HepG2 (cell line): ENCODE measurements around the gene FXR2. TPM values are rescaled to one million over a fixed set of nuclear protein-coding genes. Genes with fewer than 3 reads are reported as not detected.

Experiments
- ARID3A ChIP-seq: IDR thresholded peaks from 2 replicates; pipeline ENCODE4 v1.6.1; 2012; ENCODE audit warnings: low read depth, low read length, improper control_type of control experiment
- BHLHE40 ChIP-seq: IDR thresholded peaks from 2 replicates; pipeline ENCODE4 v1.6.1; 2011; ENCODE audit warnings: low read length, improper control_type of control experiment
- CEBPG ChIP-seq: IDR thresholded peaks from 2 replicates; pipeline ENCODE4 v1.6.1; 2016
- JUNB ChIP-seq: sonication (generic); formaldehyde crosslinking; IDR thresholded peaks from 2 replicates; pipeline ENCODE4 v1.8.0; 2022; ENCODE audit warnings: missing genetic modification reagents, mild to moderate bottlenecking, borderline replicate concordance
- LRRFIP1 ChIP-seq: sonication (generic); formaldehyde crosslinking; conservative IDR thresholded peaks from 2 replicates; pipeline ENCODE4 v1.4.0; 2020; ENCODE audit warnings: missing genetic modification reagents
- TOE1 ChIP-seq: sonication (generic); formaldehyde crosslinking; IDR thresholded peaks from 2 replicates; pipeline ENCODE4 v1.4.0; 2020; ENCODE audit warnings: mild to moderate bottlenecking, missing genetic modification reagents
- ZBTB2 ChIP-seq: sonication (generic); formaldehyde crosslinking; IDR thresholded peaks from 2 replicates; pipeline ENCODE4 v1.8.0; 2022; ENCODE audit warnings: low read depth, missing genetic modification reagents
- ZHX2 ChIP-seq, 2 experiments: sonication (generic) in 1 of 2; formaldehyde crosslinking in 1 of 2; IDR thresholded peaks; 2 replicates each; pipeline versions ENCODE4 v1.6.1 to v1.9.0; 2014 to 2022; ENCODE audit warnings: antibody characterized with exemption in 1 of 2, borderline replicate concordance in 1 of 2, inconsistent platforms in 1 of 2, low read depth in 1 of 2, missing genetic modification reagents in 1 of 2
- ZNF331 ChIP-seq: sonication (generic); formaldehyde crosslinking; IDR thresholded peaks from 2 replicates; pipeline ENCODE4 v1.4.0; 2020; ENCODE audit warnings: missing genetic modification reagents
- ZNF350 ChIP-seq: sonication (generic); formaldehyde crosslinking; IDR thresholded peaks from 2 replicates; pipeline ENCODE4 v1.4.0; 2020; ENCODE audit warnings: mild to moderate bottlenecking, low read depth, missing genetic modification reagents, borderline replicate concordance
- ZNF44 ChIP-seq: sonication (generic); formaldehyde crosslinking; IDR thresholded peaks from 2 replicates; pipeline ENCODE4 v1.5.1; 2020; ENCODE audit warnings: mild to moderate bottlenecking, missing genetic modification reagents
- ZNF589 ChIP-seq: sonication (generic); formaldehyde crosslinking; conservative IDR thresholded peaks from 2 replicates; pipeline ENCODE4 v1.8.0; 2022; ENCODE audit warnings: mild to moderate bottlenecking, moderate library complexity, missing genetic modification reagents
- ZNF652 ChIP-seq: IDR thresholded peaks from 2 replicates; pipeline ENCODE4 v1.6.1; 2016; ENCODE audit warnings: low read depth, borderline replicate concordance
- ZNF660 ChIP-seq: sonication (generic); formaldehyde crosslinking; IDR thresholded peaks from 2 replicates; pipeline ENCODE4 v1.5.1; 2020; ENCODE audit warnings: mild to moderate bottlenecking, low read depth, missing genetic modification reagents, borderline replicate concordance
- ZNF879 ChIP-seq: sonication (generic); formaldehyde crosslinking; IDR thresholded peaks from 2 replicates; pipeline ENCODE4 v1.8.1; 2023; ENCODE audit warnings: missing genetic modification reagents
- ZSCAN21 ChIP-seq: sonication (generic); formaldehyde crosslinking; IDR thresholded peaks from 2 replicates; pipeline ENCODE4 v1.8.0; 2022; ENCODE audit warnings: mild to moderate bottlenecking, missing genetic modification reagents, moderate library complexity, borderline replicate concordance
- polyA plus RNA-seq, 8 experiments: library from polyadenylated mRNA; depleted of rRNA in 3 of 8; stranded (reverse) in 7 of 8; unstranded in 1 of 8; fragments of >200 nt; fragmentation: Illumina TruSeq in 4 of 8; extraction: Trizol in 4 of 8; gene quantifications; 2 replicates each; pipeline versions ENCODE4 v1.2.1 to v1.2.3, GENCODE V29; 2011 to 2016; ENCODE audit warnings: low read depth in 4 of 8, missing spikeins in 1 of 8, mixed read lengths in 1 of 8; ENCODE audit not compliant: insufficient read depth in 1 of 8
- total RNA-seq, 5 experiments: library from RNA; depleted of rRNA; stranded (reverse); fragments of >200 nt; fragmentation: Illumina TruSeq; extraction: Trizol; gene quantifications; 2 replicates each; pipeline ENCODE4 v1.2.3, GENCODE V29; 2016; ENCODE audit warnings: low read depth in 1 of 5
- TF ChIP-seq, protein P1 (sequence below): IDR thresholded peaks from 2 replicates; pipeline ENCODE4 v1.6.1; 2012; ENCODE audit warnings: inconsistent platforms

Gene FXR2
- total and polyA plus RNA-seq, 2 of the 13 experiments (the other 11 are each of a cell fraction or from before 2014, with no cell fraction given) = 20.9 to 24.4 TPM

GRCh38 chr17:7561589-7562207 lies 53.0 kb downstream of the FXR2 start, which contains the start of gene SENP3 (continued):
- TF ChIP-seq ARID3A (no peak), ZNF879 (CRISPR knock-in tag) (no peak), ZNF44 (CRISPR knock-in tag) (no peak), JUNB (CRISPR knock-in tag) (no peak), ZSCAN21 (CRISPR knock-in tag) (no peak; the same call in 1 of the 2 replicates), ZNF589 (CRISPR knock-in tag) (no peak; the same call in 1 of the 2 replicates), ZBTB2 (CRISPR knock-in tag) (peak; percentile 97), ZNF660 (no peak), ZNF331 (CRISPR knock-in tag) (no peak), ZNF652 (CRISPR knock-in tag) (no peak), CEBPG (CRISPR knock-in tag) (no peak), ZNF350 (CRISPR knock-in tag) (no peak), BHLHE40 (0 out of 2 replicates have a peak, but pooled peaks have one; percentile 8), LRRFIP1 (no peak), TOE1 (CRISPR knock-in tag) (no peak), ZHX2 (IDR thresholded peaks at IDR 0.05; ENCODE audit: low read depth) (peak; percentile 65), ZHX2 (CRISPR knock-in tag; IDR thresholded peaks at IDR 0.05; ENCODE audit: borderline replicate concordance) (no peak)
- TF ChIP-seq, protein P1, sequence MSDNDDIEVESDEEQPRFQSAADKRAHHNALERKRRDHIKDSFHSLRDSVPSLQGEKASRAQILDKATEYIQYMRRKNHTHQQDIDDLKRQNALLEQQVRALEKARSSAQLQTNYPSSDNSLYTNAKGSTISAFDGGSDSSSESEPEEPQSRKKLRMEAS = peak; percentile 55; the same call in 1 of the 2 replicates
